ENCODE measurements around the gene PAPPA2.
A peak's percentile ranks its signal among the peaks of the same experiment; 100 is the strongest.

Gene PAPPA2

GRCh38 chr1:176866011-176866714, 403.2 kb downstream of the PAPPA2 start:
- no peak for DNase-seq

GRCh38 chr1:176869577-176869976, 406.6 kb downstream of the PAPPA2 start:
- DNase-seq = no peak

DNA sequence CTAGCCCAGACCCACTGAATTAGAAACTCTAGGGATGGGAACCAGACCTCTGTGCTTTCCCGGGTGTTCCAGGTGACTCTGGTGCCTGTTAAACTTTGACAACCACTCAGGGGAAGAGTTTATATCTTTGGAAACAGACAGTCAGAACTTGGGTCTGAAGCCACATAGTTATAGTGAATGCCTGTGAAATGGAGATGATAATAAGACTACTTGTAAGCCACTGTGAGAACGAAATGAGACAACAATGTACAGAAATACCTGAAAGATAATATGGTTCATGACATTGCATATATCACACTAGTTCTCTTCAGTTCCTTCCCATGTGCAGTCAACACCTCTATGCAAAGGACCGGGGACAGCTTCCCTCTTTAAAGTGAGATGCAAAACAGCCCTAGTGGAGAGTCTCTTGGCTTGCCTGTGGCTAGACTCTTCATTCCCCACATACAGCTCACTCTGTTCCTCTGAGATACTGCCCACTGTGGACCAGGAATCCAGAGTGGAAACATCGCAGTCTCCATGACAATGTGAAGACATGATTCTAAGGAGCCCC, 414.1 kb downstream of the PAPPA2 start:
- no peak for DNase-seq

DNA sequence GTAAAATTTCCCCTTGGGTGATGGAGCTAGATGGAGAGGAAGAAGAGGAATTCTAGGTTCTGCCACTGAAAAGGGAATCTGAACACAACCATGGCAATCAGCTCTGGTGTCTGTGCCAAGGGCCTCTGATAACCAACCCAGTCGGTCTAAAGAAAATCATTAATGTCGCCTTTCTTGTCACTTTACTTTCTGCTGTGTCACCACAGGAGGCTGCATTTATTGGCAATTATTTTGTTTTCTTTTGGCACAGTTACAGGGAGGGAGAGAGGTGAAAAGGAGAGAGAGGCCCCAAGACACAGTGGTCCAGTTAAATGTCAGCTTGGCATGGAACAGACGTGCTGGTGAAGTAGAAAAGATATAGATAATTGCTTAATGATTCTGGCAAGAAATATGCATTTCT, 414.6 kb downstream of the PAPPA2 start:
- no peak for DNase-seq

- no peak for DNase-seq
These were observed 416.0 kb downstream of the PAPPA2 start for GRCh38 chr1:176878750-176879536.

GRCh38 chr1:176879784-176880620, 417.0 kb downstream of the PAPPA2 start:
- DNase-seq = no peak

DNA sequence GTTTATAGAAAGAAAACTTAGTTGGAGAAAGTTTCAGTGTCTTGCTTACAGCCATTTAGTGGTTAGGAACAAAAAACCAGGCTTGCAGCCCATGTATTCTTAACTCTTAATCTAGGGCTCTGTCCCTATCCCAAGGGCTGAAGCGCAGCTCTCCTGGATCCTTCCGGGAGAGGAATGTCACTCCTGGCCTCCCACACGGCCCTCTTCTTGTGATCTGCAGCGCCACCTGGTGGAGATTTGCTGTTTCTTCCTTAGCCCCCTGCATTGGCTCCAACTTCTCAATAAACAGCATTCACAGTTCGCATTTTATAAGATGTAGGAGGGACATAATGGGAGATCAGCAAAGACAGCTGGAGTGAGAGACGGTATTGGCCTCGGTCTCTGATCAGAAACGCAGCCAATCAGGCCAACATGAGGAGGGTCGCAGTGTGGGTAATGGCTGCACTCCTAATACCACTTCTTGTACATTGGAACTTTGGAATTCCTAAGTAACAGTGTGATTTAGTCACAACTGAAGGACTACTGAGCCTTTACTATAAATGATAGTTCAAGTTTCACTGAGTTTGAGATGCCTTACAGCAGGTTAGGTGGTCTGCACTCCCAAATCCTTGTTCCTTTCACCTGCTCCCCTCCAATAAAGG, 418.1 kb downstream of the PAPPA2 start:
- DNase-seq = peak; percentile 21

- no peak for DNase-seq
These were observed 421.3 kb downstream of the PAPPA2 start for GRCh38 chr1:176884286-176884685.

- no peak for DNase-seq
These were observed 421.9 kb downstream of the PAPPA2 start for GRCh38 chr1:176884911-176885310.

DNA sequence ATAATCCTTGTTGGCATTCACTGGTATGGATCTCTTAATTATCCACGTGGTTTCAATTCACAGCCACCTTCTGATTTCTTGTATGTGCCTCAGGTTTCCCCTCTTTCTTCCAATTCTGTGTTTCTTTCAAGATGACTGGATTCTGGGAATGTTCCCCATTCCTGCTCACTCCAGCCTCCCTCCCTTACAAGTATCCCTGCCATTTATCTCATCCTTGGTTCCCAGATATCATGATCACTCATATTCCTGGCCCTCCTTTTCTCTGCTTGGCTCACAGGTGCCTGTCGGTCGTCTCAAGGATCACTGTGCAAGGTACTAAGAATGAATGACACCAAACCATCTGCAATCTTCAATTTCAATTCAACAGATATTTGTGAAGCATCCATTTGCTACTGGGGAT, 422.4 kb downstream of the PAPPA2 start:
- DNase-seq = no peak

DNA sequence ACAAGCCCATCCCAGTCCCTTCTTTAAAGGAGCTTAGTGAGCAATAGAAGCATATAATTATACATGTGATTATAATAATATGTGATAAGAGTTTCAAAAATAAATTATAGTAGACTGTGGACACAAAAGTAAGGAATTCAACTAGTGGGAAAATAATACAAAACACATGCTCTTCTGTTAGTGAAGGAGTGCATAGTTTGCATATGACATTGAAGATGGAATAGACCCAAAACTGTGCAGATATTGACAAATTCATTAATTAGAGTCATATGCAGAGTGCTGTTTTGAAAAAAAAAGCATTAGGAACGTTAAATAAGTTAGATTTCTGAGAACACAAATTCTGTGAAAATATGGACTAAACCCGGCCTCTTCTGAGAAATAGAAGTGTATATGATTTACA, 422.8 kb downstream of the PAPPA2 start:
- DNase-seq = no peak

DNA sequence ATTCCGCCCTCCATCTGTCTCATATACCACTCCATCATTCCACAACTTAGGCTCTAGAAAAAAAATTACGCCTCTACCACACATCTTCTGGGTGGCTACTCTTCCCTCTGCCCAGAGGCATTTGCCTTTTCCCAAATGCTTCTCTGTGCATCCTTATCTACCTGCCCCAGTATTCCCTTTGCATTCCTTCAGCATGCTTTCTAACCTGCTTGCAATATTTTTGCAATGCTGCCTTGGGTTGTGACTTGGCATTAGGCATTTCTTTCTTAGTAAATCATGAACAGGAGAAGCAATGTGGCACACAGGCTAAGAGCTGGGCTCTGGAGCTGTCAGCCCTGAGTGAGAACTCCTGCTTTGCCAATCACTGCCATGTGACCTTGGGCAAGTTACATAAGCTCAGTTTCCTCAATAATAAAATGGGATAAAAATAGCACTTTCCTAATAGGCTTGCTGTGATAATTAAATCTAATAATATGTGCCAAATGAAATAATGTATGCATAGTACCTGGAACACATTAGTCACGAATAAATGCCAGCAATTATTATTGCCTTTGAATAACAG, 425.6 kb downstream of the PAPPA2 start:
- no peak for DNase-seq

DNA sequence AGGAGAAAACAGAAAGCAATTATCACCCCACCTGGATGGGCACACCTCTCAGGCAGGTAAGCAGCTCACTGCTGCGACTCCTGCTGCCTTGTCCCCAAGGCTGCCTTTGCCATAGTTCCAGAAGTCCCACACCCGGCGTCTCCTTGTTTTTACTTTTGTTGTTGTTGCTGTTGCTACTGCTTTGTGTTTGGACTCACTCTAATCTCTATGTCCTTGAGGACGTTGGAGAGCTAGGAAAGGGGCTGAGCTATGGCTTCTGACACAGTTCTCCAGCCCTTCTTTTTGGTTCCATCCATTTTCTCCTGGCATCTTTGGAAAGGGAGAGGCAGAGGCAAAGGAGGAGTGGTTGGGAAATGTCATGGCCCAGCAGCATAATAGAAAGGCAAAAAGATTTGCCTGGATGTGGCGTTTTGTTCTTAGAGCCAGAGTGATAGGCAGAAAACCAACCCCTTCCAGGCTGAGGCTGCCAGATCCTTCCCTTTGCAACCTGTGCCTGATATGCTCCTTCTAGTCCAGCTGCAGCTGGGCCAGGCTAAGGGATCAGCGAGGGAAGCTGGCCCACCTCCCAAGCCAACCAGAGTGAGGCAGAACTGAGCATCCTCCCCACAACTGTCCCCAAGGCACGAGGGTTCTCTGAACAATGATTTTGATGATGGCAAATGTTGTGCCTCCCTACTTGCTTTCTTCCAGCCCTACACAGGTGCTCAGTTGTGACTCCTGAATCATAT, 430.8 kb downstream of the PAPPA2 start:
- no peak for DNase-seq

- no peak for DNase-seq
These were observed 431.5 kb downstream of the PAPPA2 start for GRCh38 chr1:176894450-176894849.
